Nephron progenitor cell (in vitro differentiated cells): Measurements from ENCODE around the gene NEU2.

ENCODE experiments used
- DNase-seq: peaks from one replicate; pipeline ENCODE4 v3.0.0; 2021
- H3K27ac Mint-ChIP-seq: 2 replicates; pipeline ENCODE4 v1.8.0; 2021; ENCODE audit warnings: mild to moderate bottlenecking, moderate library complexity, mixed read lengths
- H3K27me3 Mint-ChIP-seq: 2 replicates; pipeline ENCODE4 v1.8.0; 2021; ENCODE audit warnings: mild to moderate bottlenecking, low read depth, mixed read lengths; ENCODE audit not compliant: poor library complexity
- H3K36me3 Mint-ChIP-seq: 2 replicates; pipeline ENCODE4 v1.8.0; 2021; ENCODE audit warnings: low read depth, mixed read lengths
- H3K4me1 Mint-ChIP-seq: 2 replicates; pipeline ENCODE4 v1.8.0; 2021; ENCODE audit warnings: mixed read lengths
- H3K4me3 Mint-ChIP-seq: 2 replicates; pipeline ENCODE4 v1.8.0; 2021; ENCODE audit warnings: mild to moderate bottlenecking, moderate library complexity, mixed read lengths
- H3K9me3 Mint-ChIP-seq: 2 replicates; pipeline ENCODE4 v1.8.0; 2021; ENCODE audit warnings: mild to moderate bottlenecking, moderate library complexity, mixed read lengths
- TF ChIP-seq, protein P1 (sequence below): fragments of 200-600 bp; sonication (generic); IDR thresholded peaks from 2 replicates; pipeline ENCODE4 v1.5.0; 2021; ENCODE audit warnings: antibody characterized with exemption

NEU2 gene

DNA sequence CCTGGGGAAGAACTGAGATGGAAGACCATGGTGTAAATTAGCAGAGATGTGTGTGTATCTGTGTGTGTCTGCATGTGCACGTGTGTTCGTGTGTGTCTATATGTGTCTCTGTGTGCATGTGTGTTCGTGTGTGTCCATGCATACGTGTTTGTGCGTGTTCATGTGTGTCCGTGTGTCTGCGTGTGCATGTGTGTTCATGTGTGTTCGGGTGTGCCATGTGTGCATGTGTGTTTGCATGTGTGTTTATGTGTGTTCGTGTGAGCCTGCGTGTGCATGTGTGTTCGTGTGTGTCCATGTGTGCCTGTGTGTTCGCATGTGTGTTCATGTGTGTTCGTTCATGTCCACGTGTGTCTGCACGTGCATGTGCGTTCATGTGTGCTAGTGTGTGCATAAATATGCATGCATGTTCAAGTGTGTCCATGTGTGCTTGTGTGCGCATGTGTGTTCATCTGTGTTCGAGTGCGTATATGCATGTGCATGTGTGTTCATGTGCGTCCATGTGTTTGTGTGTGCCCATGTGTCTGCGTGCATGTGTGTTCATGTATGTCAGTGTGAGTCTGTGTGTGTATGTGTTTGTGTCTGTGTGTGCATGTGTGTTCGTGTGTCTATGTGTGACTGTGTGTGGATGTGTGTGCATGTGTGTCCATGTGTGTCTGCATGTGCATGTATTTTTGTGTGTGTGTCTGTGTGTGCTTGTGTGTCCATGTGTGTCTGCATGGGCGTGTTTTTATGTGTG lies 3.1 kb downstream of the NEU2 start:
- Mint-ChIP-seq H3K27me3 (peaks cover 11% of the 10 kb centered on the region), H3K4me3 (no peak overlapping the region), H3K27ac (no peak overlapping the region), H3K9me3 (no peaks in the 10 kb centered on the region), H3K4me1 (peaks cover 19% of the 10 kb centered on the region), H3K36me3 (no peaks in the 10 kb centered on the region)
- TF ChIP-seq, protein P1, sequence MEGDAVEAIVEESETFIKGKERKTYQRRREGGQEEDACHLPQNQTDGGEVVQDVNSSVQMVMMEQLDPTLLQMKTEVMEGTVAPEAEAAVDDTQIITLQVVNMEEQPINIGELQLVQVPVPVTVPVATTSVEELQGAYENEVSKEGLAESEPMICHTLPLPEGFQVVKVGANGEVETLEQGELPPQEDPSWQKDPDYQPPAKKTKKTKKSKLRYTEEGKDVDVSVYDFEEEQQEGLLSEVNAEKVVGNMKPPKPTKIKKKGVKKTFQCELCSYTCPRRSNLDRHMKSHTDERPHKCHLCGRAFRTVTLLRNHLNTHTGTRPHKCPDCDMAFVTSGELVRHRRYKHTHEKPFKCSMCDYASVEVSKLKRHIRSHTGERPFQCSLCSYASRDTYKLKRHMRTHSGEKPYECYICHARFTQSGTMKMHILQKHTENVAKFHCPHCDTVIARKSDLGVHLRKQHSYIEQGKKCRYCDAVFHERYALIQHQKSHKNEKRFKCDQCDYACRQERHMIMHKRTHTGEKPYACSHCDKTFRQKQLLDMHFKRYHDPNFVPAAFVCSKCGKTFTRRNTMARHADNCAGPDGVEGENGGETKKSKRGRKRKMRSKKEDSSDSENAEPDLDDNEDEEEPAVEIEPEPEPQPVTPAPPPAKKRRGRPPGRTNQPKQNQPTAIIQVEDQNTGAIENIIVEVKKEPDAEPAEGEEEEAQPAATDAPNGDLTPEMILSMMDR: no peak
- DNase-seq: no peak

- H3K27ac Mint-ChIP-seq: no peak overlapping the region
- no peaks in the 10 kb centered on the region for H3K36me3 Mint-ChIP-seq
- H3K4me1 Mint-ChIP-seq: peaks cover 15% of the 10 kb centered on the region
- H3K9me3 Mint-ChIP-seq: no peaks in the 10 kb centered on the region
- TF ChIP-seq, protein P1: no peak
- DNase-seq: no peak
- H3K27me3 Mint-ChIP-seq: peaks cover 13% of the 10 kb centered on the region
- no peak overlapping the region for H3K4me3 Mint-ChIP-seq
Measured at GRCh38 chr2:233036162-233036838, 3.8 kb downstream of the NEU2 start.

GRCh38 chr2:233037078-233037477 lies 4.6 kb downstream of the NEU2 start:
- H3K36me3 Mint-ChIP-seq: no peaks in the 10 kb centered on the region
- peaks cover 8% of the 10 kb centered on the region for H3K27me3 Mint-ChIP-seq
- DNase-seq: no peak
- H3K9me3 Mint-ChIP-seq: no peaks in the 10 kb centered on the region
- H3K4me1 Mint-ChIP-seq: peaks cover 7% of the 10 kb centered on the region
- H3K27ac Mint-ChIP-seq: no peak overlapping the region
- TF ChIP-seq, protein P1: no peak
- no peak overlapping the region for H3K4me3 Mint-ChIP-seq

GRCh38 chr2:233039212-233039845 lies 6.9 kb downstream of the NEU2 start:
- Mint-ChIP-seq H3K4me3 (no peak overlapping the region), H3K27ac (no peak overlapping the region), H3K27me3 (peaks cover 17% of the 10 kb centered on the region), H3K4me1 (no peaks in the 10 kb centered on the region), H3K9me3 (no peaks in the 10 kb centered on the region), H3K36me3 (no peaks in the 10 kb centered on the region)
- no peak for DNase-seq
- TF ChIP-seq, protein P1: no peak

GRCh38 chr2:233039846-233040530 lies 7.5 kb downstream of the NEU2 start:
- TF ChIP-seq, protein P1: no peak
- peaks cover 20% of the 10 kb centered on the region for H3K27me3 Mint-ChIP-seq
- no peak overlapping the region for H3K27ac Mint-ChIP-seq
- no peaks in the 10 kb centered on the region for H3K4me1 Mint-ChIP-seq
- no peaks in the 10 kb centered on the region for H3K36me3 Mint-ChIP-seq
- DNase-seq: no peak
- H3K9me3 Mint-ChIP-seq: no peaks in the 10 kb centered on the region
- no peak overlapping the region for H3K4me3 Mint-ChIP-seq
